Measurements from ENCODE around the gene REPS2.

GRCh38 chrX:16999275-16999674, 52.8 kb downstream of the REPS2 start:
- TF ChIP-seq, protein P1, sequence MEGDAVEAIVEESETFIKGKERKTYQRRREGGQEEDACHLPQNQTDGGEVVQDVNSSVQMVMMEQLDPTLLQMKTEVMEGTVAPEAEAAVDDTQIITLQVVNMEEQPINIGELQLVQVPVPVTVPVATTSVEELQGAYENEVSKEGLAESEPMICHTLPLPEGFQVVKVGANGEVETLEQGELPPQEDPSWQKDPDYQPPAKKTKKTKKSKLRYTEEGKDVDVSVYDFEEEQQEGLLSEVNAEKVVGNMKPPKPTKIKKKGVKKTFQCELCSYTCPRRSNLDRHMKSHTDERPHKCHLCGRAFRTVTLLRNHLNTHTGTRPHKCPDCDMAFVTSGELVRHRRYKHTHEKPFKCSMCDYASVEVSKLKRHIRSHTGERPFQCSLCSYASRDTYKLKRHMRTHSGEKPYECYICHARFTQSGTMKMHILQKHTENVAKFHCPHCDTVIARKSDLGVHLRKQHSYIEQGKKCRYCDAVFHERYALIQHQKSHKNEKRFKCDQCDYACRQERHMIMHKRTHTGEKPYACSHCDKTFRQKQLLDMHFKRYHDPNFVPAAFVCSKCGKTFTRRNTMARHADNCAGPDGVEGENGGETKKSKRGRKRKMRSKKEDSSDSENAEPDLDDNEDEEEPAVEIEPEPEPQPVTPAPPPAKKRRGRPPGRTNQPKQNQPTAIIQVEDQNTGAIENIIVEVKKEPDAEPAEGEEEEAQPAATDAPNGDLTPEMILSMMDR (conservative IDR thresholded peaks at IDR 0.05 in 1 of 2, IDR thresholded peaks at IDR 0.05 in 1 of 2; ENCODE audit: extremely low read depth in 1 of 2, insufficient read depth in 1 of 2, low read depth in 1 of 2, low read length in 2 of 2) = no peak
- TF ChIP-seq EZH2 (IDR thresholded peaks at IDR 0.05; ENCODE audit: borderline replicate concordance, low read length) = no peak

Measured in mammary epithelial cell (primary cell).